Measurements from ENCODE around the gene LPCAT4.

LPCAT4 gene

GRCh38 chr15:34311563-34311962 lies 55.4 kb downstream of the LPCAT4 start:
- TF ChIP-seq CTCF (IDR thresholded peaks at IDR 0.05): no peak

Measured in LNCAP (cell line).